Measurements from ENCODE around the gene EFS.
"Not testable (repeated sequence)": the region's sequence is repeated elsewhere in the genome, so short reads cannot be mapped to it uniquely, and the experiment has no call there.

Gene EFS

DNA sequence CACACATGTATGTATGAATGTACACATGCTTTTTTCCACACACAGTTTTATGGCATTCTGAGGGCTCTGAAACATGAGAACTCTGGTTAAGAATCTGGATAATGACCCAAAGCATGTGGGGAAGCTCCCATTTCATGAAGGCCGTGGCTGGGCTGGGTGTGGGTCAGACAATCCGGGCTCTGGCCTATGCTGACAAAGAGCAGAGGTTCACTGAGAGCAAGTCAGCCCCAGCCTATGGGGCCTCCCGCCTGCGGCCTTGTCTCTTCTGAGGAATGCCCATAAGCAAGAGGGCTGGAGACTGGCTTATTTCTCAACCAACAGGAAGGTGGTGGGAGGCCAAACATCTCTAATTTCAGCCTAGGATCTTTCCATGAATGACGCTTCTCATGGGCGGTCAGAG, 34.6 kb upstream of the EFS start:
- FAIRE-seq, result no peak
- no peak for DNase-seq (ENCODE audit: low spot score)

DNA sequence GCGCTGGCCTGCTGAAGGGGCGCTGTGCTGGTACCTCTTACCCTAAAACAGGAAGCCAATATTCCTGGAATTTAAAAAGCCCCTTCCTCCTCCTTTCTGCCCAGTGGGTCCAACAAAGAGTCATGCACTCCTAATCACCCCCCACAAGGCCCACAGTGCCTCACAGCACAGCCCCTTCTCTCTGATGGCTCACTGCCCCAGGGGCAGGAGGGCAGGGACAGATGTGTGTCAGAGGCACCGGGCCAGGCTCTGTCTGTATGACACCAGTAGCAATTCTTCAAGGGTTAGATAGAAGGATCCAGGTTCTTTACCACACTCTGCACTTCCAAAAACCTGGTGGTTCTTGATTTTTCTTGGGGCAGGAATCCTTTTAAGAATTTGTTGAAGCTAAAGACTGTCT, 34.2 kb upstream of the EFS start:
- FAIRE-seq (no peak), DNase-seq (ENCODE audit: low spot score) (no peak)

DNA sequence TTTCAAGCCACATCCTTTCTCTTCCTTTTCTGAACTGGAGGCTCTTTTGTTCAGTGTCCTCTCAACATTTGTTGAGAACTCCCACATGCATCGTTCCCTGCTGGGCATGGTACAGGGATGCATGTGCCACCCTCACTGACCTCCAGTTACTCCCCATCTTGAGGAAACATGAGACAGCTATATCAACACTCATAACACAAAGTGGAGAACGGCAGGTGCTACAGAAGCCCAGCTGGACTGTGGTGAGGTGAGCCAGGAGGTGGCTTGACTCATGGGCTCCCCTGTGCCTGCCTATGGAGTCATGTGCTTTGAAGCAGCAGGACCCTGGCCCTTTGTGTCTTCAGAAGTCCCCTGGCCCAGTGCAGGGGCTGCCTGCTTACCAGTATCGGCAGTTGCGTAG, 33.4 kb upstream of the EFS start:
- FAIRE-seq (no peak), DNase-seq (ENCODE audit: low spot score) (no peak)

DNA sequence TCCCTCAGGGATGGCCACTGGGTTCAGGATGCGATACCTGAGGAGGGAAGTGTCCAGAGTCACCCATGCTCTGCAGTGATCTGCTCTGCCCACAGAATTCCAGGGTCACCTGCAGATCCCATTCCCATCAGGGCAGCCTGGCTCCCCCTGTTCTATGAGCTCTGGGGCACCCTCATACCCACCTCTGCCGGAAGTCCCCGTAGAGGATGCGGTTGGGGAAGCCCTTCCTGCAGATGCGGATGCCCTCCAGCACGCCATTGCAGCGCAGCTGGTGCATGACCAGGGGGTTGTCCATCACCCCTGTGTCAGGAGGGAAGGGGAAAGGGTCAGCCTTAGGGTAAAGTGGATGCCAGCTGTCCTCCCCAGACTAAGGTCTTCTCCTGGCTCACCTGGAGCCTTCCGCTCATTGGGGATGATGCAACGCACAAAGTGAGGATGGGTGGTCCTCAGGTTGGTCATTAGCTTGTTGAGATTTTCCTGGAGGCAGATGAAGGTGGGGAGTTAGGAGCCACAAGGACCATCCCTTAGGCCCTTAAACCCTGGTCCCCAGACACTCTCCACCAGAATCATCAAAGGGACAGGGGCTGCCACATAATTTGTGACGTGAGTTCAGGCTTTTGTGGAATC, 31.9 kb upstream of the EFS start:
- no peak for FAIRE-seq

DNA sequence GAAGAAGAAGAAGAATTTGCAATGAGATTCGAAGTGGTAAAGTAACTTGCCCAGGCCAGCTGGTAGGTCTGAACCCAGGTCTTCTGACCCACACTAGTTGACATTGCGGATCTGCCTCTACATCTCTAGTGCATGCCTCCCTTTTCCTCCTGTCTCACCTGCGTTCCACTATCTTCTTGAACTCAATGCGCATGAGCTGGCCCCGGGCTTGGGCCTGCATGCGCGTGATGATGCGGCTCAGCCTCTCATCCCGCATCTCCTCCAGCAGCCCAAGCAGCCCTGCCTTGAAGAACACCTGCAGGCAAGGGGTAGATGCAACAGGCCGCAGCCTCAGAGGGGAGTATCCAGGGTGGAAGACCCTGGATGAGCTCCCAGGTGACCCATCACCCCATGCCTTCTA, 31.2 kb upstream of the EFS start:
- FAIRE-seq, result no peak

More for the DNA sequence above, 31.9 kb upstream of the EFS start:
- DNase-seq (ENCODE audit: low spot score), result no peak

DNA sequence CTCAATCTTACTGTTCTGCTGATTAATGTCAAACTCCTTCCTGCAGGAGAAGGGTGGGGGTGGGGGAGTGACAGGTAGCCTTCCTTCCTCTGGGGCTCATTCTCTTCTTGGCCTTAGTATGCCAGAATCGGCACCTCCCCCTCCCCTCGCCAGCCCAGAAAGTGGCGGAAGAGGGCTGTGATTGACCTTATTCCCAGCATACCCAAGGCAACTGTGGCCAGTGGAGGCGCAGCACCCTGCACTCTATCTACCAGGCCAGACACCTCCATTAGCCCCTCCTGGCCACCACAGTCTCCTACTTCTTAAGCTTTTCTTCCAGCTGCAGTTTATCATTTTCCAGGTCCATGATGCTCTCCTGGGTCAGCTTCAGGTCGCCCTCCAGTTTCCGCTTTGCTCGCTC, 27.6 kb upstream of the EFS start:
- FAIRE-seq (no peak), DNase-seq (ENCODE audit: low spot score) (no peak)

More for the DNA sequence above, 31.2 kb upstream of the EFS start:
- DNase-seq (ENCODE audit: low spot score), result no peak

DNA sequence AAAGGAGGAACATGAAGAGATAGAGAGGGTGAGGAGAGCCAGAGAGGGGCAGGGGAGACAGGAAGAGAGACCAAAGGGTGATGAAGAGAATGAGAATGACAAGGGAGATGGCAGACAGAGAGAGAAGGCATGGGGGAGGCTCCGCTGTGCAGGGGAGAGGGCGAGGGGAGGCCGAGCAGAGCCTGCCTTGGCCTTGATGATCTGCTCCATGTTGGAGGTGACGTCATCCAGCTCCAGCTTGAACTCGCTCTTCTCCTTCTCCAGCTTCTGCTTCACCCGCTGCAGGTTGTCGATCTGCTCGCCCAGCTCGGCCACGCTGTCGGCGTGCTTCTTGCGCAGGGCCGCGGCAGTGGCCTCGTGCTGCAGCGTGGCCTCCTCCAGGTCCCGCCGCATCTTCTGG, 24.9 kb upstream of the EFS start:
- DNase-seq (ENCODE audit: low spot score); FAIRE-seq: not testable (repeated sequence)

DNA sequence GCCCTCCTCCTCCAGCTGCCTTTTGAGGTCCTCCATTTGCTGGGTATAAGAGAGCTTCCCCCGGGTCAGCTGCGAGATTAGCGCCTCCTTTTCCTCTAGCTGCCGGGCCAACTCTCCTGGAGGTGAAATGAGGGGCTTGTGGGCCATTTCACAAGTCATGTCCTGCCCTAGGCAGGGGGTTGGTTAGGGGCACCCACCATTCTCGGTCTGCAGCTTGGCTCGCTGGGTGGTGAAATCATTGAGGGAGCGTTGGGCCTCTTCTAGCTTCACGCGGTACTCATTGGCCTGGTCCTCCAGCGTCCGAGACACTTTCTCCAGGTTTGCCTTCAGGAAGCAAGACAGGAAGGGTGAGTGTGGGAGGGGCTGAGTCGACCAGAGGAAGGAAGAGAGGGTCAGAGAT, 24.4 kb upstream of the EFS start:
- FAIRE-seq, result no peak
- DNase-seq (ENCODE audit: low spot score), result no peak

DNA sequence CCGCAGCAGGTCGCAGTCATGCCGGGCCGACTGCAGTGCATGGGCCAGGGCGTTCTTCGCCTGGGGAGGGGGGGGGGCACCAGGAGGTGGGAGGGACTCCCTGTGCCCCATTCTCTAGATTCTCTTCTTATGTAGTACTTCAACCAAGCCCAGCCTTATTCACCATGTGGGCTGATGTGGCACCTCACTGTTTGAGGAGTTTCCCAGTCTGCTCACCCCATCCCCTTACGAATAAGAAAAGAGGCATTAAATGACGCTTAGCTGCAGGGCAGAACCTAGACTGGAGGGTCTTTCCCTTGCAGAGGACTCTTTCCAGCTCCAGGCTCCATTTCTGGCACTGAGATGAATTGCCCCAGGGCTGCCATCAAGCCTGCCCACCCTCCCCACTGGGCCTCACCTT, 24.0 kb upstream of the EFS start:
- DNase-seq (ENCODE audit: low spot score) (no peak), FAIRE-seq (no peak)

DNA sequence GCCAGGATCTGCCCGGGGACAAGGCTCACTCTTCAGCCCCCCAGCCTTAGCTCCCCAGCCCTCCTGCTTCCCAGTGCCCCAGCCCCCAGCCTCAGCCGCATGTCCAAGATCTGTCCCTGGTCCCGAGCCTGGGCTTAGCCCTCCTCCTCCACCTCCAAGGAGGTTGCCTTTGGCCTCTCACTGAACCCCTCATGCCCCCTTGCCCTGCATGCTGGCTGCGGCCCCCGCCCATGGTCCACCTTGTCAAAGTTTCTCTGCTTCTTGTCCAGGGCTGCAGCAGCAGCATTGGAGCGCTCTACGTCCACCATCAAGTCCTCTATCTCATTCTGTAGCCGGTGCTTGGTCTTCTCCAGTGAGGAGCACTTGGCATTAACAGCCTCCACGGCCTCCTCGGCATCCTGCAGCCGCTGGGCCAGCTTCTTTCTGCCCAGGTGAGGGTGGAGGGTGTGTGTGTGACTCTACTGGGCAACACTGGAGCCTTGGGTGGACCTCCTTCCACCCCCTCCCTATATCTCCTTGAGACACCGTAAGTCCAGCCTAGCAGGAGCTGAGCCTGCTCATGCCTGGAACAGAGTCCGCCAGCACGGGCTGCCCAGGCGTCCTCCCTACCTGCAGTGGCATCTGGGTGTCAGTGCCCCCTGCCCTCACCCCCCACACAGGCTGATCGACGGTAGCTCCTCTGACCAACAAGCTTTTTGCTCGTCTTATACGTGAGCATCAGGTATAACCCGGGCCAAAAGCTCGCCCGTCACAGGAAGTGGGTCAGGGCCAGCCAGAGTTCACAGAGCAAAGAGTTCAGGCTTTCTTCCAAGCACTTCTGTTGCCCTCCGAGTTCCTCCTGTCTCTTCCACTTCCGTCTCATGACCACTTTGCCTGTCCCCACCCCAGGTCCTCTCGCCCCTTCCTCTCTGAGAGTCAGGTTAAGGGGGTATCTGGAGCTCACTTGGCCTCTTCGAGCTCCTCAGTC, 23.2 kb upstream of the EFS start:
- FAIRE-seq, result no peak

DNA sequence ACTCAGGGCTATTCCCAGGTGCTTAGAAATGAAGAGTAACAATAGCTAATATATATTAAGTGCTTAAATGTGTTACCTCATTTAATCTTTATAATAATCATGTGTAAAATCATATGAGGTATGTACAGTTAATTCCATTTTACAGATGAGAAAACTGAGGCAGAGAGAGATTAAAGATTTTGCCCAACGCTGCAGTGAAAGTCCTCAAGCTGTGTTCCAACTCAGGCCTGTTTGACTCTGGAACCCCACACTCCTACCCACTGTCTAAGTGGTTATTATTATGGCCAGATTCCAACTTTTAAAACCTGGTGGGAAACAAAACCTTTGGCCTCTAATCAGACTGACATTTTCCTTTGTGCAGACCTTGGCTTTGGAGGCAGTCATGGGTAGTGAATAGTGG, 22.0 kb upstream of the EFS start:
- FAIRE-seq (no peak), DNase-seq (ENCODE audit: low spot score) (no peak)

More for the DNA sequence above, 23.2 kb upstream of the EFS start:
- no peak for DNase-seq (ENCODE audit: low spot score)

DNA sequence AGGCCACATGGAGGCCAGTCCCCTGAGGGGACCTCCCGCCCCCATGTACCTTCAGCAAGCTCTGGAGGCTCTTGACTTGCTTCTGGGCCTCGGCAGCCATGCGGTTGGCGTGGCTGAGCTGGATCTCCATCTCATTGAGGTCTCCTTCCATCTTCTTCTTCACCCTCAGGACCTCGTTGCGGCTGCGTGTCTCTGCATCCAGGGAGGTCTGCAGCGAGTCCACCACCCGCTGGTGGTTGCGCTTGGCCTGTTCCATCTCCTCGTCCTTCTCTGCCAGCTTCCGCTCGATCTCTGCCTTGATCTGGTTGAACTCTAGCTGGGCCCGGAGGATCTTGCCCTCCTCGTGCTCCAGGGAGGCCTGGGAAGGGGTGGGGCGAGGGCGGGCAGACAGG, 21.3 kb upstream of the EFS start:
- not testable (repeated sequence) for FAIRE-seq; DNase-seq (ENCODE audit: low spot score)

DNA sequence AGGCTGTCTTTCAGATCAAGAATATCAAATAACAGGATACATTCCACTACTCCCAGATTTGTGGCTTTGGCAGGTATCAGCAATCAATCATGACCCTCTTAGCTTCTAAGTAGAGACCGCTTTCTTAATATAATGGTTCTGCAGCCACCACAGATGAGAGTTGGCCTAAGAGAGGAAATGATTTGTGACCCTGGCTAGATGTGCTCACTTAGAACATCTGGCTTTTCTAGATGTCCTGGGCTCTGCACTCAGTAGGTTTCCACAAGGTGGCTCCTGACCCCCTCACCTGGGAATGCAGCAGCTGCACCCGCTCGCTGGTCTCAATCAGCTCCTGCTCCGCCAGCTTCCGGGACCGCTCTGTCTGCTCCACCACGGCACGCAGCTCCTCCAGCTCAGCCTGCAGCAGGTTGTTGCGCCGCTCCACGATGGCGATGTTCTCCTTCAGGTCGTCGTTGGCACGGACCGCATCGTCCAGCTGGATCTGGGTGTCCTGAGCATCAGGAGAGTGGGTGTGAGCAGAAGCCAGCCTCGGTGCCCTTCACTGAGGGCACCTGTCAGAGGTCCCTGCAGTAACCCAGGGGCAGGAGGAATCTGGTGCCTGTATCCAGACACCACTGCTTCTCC, 20.8 kb upstream of the EFS start:
- FAIRE-seq, result peak; percentile 74
- DNase-seq (ENCODE audit: low spot score), result no peak

DNA sequence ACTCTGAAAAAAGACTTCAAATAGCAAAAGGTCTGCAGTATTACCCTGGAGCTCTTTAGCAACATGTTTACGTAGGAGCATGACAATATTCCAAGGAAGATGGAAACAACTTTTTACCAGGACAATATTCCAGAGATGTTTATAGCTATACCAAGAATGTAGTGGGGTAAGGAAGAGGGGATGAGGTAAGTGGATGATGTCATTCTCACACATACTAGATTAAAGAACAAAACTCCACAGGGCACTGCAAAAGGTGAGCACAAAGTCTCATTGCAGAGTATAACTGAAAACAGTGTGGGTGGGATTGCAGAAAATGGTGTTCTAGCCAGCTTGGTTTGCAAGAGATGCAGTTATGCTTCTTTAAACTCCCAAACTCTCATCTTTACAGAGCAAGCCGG, 20.3 kb upstream of the EFS start:
- FAIRE-seq (no peak), DNase-seq (ENCODE audit: low spot score) (no peak)

DNA sequence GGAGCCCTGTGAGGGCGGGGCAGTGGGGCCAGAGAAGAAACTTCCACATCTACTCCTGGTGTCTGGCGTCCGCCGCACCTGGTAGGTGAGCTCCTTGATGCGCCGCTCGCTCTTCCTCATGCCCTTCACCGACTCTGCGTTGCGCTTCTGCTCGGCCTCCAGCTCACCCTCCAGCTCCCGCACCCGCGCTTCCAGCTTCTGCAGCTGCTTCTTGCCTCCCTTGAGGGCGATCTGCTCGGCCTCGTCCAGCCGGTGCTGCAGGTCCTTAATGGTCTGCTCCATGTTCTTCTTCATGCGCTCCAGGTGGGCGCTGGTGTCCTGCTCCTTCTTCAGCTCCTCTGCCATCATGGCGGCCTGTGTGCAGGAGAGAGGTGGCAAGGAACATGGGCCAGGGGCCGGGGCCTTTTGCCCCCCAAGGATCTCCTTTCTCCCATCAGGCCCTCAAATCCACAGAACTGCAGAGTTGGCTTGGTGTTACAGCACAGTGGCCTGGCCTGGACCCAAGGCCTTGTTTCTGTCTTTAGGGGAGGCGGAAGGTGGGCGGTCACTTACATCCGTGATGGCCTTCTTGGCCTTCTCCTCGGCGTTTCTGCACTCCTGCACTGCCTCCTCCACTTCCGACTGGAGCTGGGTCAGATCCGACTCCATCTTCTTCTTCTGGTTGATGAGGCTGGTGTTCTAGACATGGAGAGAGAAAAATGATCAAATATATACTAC, 19.6 kb upstream of the EFS start:
- FAIRE-seq (no peak), DNase-seq (ENCODE audit: low spot score) (no peak)

DNA sequence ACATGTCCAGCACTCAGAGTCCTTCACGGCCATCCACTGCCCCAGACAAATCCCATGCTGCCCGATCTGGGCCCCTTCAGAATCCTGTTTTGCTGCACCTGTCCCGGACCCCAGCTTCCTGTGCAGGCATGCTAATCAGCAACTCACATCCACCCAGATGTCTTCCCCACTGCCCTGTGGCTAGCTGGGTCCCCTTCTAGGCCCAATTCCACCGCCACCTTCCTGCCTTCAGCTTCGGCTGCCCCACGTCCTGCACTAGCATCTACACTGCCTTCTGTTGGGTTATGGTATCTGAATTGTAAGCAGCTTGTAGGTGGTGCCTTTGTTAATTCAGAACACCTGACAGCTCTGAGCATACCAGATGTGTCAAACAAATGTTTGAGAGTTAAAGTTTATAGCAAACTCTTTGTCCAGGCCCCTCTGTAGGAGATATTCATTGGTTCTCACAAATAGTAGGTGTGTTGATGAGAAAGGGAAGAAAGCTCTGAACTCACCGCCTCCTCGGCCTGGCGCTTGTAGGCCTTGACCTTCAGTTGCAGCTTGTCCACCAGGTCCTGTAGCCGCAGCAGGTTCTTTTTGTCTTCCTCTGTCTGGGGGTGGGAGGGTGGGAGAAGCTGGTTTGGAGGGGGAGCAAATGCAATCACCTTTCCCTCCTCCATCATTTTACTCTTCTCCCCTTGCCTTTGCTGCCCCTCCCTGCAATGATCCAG, 17.9 kb upstream of the EFS start:
- FAIRE-seq, result no peak

DNA sequence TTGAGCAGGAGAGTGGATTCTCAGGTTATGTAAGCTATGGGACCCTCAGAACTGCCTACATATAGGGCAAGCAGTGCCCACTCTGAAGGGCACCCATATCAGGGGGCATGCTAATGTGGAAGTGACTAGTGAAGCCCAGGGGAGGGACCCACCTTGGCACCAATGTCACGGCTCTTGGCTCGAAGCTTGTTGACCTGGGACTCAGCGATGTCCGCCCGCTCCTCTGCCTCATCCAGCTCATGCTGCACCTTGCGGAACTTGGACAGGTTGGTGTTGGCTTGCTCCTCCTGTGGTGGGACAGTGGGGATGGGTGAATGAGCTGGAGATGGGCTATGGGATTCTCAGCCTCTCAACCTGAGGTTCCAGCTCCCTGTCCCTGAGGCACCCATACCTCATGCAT, 17.3 kb upstream of the EFS start:
- DNase-seq (ENCODE audit: low spot score) (no peak), FAIRE-seq (no peak)

More for the DNA sequence above, 17.9 kb upstream of the EFS start:
- no peak for DNase-seq (ENCODE audit: low spot score)

DNA sequence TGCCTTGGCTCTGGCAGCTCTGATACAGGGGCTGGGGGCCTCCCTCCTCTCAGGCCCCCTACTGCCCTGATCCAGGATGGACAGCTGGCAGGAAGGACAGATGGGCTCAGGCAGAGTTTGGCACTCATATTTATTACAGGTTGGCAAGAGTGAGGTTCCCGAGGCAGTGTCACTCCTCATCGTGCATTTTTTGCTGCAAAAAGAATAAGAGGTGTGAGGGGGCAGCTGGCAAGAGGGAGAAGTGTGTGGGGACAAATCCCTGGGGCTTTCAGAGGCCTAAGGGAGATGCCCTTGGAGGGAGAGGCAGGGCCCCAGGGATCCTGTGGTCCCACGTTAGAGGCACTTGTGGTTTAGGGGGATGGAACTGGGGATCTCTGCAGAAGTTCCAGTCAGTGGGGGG, 16.9 kb upstream of the EFS start:
- no peak for DNase-seq (ENCODE audit: low spot score)

DNA sequence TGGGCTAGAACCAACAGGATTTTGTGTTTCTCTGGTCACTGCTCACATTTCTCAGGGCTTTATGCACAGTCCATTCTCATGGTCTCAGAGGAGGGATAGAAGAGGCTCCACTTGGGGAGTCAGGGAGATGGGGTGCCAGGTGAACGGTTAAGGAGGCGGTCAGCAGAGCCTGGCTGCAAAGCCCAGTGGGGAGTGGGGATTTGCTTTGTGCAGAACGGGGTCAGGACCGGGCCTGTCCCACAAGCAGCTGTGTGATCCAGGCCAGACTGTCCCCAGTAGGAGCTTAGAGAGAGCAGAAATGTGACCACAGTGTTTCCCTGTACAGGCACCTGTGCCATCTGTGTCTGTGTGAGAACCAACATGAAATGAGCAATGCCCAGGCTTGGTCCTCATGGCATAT, 16.0 kb upstream of the EFS start:
- DNase-seq (ENCODE audit: low spot score) (no peak), FAIRE-seq (no peak)

More for the DNA sequence above, 16.9 kb upstream of the EFS start:
- no peak for FAIRE-seq

DNA sequence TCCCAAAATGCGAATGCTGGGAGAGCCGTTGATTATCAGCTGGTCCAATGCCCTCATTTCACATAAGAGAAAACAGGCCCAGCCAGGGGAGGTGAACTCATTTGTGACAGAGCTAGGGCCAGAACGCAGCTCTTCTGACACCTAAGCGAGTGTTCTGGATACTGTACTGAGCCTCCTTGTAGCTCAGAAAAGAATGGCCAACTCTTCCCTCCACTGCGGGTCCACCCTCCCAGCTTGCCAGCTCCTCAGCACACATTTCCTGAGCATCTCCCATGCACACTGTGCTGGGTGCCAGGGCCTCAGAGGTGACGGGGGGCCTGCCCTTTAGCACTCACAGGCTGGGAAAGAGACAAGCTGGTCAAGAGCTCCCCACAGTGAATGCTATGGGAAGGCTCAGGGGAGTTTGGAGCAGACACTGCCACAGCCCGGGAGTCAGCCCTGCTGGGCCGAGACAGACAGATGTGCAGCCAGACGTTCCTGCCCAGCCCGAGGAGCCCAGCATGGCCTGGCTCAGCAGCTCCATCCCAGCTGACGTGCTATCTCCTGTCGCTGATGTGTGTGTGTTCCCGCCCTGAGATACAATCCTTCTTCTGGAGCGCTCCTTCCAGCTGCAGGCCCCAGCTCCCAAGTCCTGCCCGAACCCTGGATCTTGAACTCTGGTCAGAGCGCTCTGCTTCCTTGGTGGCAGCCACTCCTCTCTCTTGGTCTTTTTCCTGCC, 15.4 kb upstream of the EFS start:
- no peak for DNase-seq (ENCODE audit: low spot score)
- no peak for FAIRE-seq

Data from urothelium cell line (cell line).